AG09309 (cell line): Measurements from ENCODE around the gene ZG16B.
A peak's percentile ranks its signal among the peaks of the same experiment; 100 is the strongest.

Experiments used
- DNase-seq: peaks from one replicate; pipeline ENCODE4 v3.0.0-alpha.2; 2010; ENCODE audit warnings: low read depth
- H3K4me3 ChIP-seq: 2 replicates; pipeline ENCODE4 v1.5.1; 2011; ENCODE audit warnings: mild to moderate bottlenecking, low read depth, low read length, moderate library complexity; ENCODE audit not compliant: control insufficient read depth
- TF ChIP-seq, protein P1 (sequence below): IDR thresholded peaks from 2 replicates; pipeline ENCODE4 v1.5.1; 2011; ENCODE audit warnings: mild to moderate bottlenecking, low read depth, low read length, inconsistent platforms; ENCODE audit not compliant: insufficient read depth, control insufficient read depth; ENCODE audit errors: missing control alignments

The ZG16B gene, protein sequence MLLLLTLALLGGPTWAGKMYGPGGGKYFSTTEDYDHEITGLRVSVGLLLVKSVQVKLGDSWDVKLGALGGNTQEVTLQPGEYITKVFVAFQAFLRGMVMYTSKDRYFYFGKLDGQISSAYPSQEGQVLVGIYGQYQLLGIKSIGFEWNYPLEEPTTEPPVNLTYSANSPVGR

DNA sequence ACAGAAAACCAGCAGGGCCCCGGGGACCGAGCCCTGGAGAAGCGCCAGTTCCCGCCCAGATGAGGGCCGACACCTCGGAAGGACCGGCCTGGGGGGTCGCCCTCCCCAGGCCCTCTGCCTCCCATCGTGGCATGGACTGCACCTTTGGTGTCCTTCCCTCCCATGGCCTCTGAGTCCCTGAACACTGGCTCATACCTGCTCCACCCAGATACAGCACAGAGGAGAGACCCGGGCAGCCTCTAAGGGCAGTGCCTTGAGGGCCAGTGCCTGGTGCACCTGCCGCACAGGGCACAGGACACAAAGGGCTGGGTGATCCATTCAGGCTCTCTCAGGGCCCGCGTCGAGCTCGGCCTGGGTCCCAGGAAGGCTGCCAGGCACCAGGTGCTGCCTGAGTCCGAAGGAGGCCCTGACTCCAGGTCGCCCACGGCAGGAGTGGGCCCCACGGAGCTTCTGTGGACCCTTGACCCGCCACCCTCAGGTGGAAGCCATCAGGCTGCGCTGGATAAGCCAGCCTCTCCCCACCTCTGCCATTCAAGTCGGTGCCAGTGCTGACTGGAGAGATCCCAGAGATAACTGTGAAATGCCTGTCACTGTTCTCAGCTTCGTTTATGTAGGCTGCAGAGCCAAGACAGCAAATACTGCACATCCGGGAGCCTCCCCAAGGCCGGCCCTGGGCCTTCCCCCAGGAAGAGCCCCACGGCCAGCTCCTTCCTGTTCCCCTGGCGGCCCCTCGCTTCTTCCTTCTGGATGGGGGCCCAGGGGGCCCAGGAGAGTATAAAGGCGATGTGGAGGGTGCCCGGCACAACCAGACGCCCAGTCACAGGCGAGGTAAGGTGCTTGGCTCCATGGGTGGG is at the start of gene ZG16B:
Gene ZG16B, plus strand, starts transcription at position 803 of the 854 bp plus-strand sequence. CDS start 139 bp downstream, outside the sequence.
- TF ChIP-seq, protein P1, sequence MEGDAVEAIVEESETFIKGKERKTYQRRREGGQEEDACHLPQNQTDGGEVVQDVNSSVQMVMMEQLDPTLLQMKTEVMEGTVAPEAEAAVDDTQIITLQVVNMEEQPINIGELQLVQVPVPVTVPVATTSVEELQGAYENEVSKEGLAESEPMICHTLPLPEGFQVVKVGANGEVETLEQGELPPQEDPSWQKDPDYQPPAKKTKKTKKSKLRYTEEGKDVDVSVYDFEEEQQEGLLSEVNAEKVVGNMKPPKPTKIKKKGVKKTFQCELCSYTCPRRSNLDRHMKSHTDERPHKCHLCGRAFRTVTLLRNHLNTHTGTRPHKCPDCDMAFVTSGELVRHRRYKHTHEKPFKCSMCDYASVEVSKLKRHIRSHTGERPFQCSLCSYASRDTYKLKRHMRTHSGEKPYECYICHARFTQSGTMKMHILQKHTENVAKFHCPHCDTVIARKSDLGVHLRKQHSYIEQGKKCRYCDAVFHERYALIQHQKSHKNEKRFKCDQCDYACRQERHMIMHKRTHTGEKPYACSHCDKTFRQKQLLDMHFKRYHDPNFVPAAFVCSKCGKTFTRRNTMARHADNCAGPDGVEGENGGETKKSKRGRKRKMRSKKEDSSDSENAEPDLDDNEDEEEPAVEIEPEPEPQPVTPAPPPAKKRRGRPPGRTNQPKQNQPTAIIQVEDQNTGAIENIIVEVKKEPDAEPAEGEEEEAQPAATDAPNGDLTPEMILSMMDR: no peak
- H3K4me3 ChIP-seq: no peak within 1 kb of the TSS
- no peak for DNase-seq

DNA sequence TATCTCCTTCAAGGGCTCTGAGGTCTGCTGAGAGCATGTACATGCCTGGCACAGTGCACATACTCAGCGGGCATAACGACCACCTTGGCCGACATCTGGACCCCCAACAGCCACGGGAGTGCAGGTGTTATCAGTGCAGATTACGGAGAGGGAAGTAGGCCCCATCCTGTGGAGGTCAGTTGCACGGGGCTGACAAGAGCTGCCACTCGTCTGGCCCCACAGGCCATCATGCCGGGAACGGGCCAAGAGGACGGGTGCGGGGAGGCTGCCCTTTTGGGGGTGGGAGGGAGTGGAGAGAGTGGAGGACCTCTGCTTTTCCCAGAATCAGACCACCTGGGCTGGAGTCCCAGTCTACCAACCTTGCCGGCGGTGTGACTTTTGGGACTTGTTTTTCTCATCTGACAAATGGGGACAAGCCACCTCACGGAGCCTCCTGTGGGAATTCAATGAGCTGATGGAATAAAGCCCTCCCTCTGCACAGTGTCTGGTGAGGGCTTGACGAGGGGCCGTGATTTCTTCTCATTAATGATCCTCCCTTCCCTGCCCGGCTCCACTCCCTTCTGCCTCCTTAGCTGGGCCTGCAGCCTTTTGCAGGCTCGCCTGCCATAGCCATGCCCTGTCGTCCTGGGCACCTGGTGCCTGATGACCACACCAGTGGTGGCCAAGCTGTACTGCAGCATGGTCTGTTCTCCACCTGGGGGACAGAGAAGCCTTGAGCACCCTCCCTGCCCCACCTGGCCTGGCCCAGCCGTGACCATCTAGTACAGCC is 47.3 kb upstream of the ZG16B start:
- no peak overlapping the region for H3K4me3 ChIP-seq
- no peak for DNase-seq
- TF ChIP-seq, protein P1: no peak

DNA sequence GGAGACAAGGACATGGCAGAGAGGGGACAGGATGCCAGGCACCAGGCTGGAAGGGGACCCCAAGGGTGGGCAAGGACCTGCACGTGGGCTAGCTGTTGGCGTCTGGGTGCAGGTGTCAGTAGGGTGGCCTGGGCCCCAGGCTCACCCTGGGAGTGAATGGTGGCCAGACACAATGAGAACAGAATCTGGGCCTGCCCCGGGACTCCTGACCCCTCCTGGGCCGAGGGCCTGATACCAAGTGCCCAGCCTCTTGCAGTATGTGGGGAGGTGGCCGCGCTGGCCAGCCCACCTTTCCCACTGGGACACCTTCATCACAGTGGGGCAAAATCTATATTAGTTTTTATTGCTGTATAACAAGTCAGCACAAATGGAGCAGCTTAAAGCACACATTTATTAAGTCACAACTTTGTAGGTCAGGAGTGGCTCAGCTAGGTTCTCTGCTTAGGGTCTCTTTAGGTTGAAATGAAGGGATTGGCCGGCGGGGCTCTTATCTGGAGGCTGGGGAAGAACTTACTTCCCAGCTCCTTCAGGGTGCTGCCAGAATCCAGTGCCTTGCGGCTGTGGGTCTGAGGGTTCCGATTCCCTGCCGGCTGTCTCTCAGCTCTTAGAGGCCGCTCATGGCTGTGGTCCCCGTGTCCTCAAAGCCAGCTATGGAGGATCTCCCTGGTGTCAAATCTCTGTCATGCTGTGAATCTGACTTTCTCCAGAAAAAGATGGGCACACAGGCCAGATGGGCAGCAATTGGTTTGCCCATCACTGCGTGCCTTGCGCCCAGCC is 46.3 kb upstream of the ZG16B start:
- TF ChIP-seq, protein P1: no peak
- DNase-seq: no peak
- H3K4me3 ChIP-seq: no peak overlapping the region

DNA sequence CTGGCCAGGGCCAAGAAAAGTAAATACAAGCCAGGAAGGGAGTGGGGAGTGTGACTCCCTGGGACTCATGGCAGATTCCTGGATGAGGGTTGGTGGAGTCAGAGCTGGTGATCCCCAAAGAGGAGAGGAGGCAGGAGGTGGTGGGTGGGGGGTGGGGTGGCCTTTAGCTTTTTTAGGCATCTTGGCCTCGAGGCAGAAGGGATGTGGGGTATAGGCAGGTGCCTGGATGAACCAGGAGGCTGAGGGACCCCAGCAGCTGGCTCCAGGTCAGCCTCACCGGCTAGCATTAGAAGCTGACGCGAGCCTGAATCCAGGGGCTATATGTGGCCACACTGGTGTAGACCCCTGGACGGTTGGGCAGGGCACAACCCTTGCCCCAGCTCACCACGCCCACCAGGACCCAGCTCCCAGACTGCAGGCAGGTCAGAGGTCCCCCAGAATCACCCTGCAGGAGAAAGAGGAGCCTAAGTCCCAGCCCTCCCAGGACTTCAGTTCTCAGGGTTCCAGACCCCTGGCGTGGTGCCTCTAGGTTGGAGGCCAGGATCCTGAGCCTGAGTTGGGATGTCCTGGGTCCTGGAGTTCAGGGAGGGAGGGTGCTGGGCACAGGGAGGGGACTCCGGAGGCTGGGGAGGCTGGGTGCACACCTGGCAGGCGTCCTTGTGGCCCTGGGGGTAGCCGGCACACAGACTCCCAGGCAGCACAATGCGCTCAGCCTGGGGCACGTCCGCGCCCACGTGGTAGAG is 45.6 kb upstream of the ZG16B start:
- H3K4me3 ChIP-seq: no peak overlapping the region
- DNase-seq: no peak
- TF ChIP-seq, protein P1: no peak

DNA sequence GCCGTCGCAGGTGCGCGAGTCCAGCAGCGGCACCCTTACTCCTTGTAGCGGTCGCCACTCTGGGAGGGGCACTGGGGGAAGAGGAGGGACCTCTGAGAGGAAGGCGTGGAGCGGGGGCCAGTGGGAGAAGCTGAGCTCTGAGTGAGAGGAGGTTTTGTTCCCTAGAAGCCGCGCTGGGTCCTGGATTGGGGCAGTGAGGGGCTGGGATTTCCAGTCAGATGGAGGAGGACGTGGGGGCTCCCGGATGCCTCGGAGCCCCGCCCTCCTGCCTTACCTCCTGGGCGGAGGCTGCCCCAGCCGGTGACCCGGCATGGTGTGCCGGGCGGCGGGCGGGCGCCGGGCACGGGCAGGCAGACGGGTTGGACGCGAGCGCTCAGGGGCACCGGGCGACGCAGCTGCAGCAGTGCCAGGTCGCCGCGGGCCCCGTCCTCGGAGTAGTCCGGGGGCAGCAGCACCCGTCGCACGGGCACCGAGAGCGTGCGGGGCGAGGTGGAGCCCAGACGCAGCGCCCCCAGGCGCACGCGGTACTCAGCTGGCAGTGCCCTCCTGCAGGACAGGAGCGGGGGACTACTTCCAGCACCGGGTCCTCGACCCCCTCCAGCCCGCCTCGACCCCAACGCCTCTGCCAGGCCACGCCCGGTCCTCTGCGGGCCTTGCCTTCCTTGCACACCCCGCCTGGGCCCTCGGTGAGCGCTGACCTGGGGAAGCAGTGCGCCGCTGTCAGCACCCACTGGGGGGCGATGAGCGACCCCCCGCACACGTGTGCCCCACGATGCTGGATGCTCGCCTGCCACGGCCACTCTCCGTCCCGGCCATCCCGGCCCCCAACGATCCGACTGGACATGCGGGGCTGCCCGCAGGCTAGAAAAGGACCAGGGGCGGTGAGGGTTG is 44.8 kb upstream of the ZG16B start:
- no peak for DNase-seq
- H3K4me3 ChIP-seq: no peak overlapping the region
- TF ChIP-seq, protein P1: peak; percentile 11
